Neuronal stem cell (in vitro differentiated cells): Measurements from ENCODE around the gene LRRC75A.

ENCODE experiments used
- DNase-seq: peaks from one replicate; pipeline ENCODE4 v3.0.0-alpha.2; 2013; ENCODE audit warnings: low spot score
- H2AFZ ChIP-seq: one replicate; pipeline ENCODE4 v1.6.1; 2013; ENCODE audit warnings: mild to moderate bottlenecking, low read length, inconsistent platforms
- H2AK5ac ChIP-seq: 2 replicates; pipeline ENCODE4 v1.6.1; 2013; ENCODE audit warnings: low read depth, mild to moderate bottlenecking, inconsistent platforms, low read length, moderate library complexity, mixed read lengths
- H2BK120ac ChIP-seq: 2 replicates; pipeline ENCODE4 v1.6.1; 2013; ENCODE audit warnings: low read depth, mild to moderate bottlenecking, inconsistent platforms, low read length, moderate library complexity, mixed read lengths
- H2BK12ac ChIP-seq: one replicate; pipeline ENCODE4 v1.6.1; 2013; ENCODE audit warnings: low read length, inconsistent platforms
- H2BK15ac ChIP-seq: 2 replicates; pipeline ENCODE4 v1.6.1; 2013; ENCODE audit warnings: mild to moderate bottlenecking, low read length, inconsistent platforms, mixed read lengths
- H2BK5ac ChIP-seq: one replicate; pipeline ENCODE4 v1.6.1; 2013; ENCODE audit warnings: inconsistent platforms, mild to moderate bottlenecking, low read length, moderate library complexity
- H3K14ac ChIP-seq: one replicate; pipeline ENCODE4 v1.6.1; 2013; ENCODE audit warnings: low read length, inconsistent platforms
- H3K18ac ChIP-seq: 2 replicates; pipeline ENCODE4 v1.6.1; 2013; ENCODE audit warnings: low read length, inconsistent platforms
- H3K23ac ChIP-seq: 2 replicates; pipeline ENCODE4 v1.6.1; 2013; ENCODE audit warnings: low read depth, mild to moderate bottlenecking, mixed read lengths, low read length, inconsistent platforms; ENCODE audit not compliant: poor library complexity
- H3K27ac ChIP-seq: replicated peaks from 3 replicates; pipeline ENCODE4 v1.5.1; 2013; ENCODE audit warnings: low read length, inconsistent platforms
- H3K27me3 ChIP-seq, 3 experiments: 2 replicates each; pipeline ENCODE4 v1.6.1; 2013; ENCODE audit warnings: low read length in 3 of 3, mild to moderate bottlenecking in 2 of 3, inconsistent platforms in 1 of 3, low read depth in 1 of 3, mixed read lengths in 1 of 3, moderate library complexity in 1 of 3; ENCODE audit not compliant: control insufficient read depth in 3 of 3, insufficient read depth in 3 of 3
- H3K36me3 ChIP-seq, 2 donors: replicated peaks in 1 of 2; 2 replicates each; pipeline ENCODE4 v1.6.1; 2013; ENCODE audit warnings: low read length in 2 of 2; ENCODE audit not compliant: control insufficient read depth in 2 of 2, insufficient read depth in 2 of 2
- H3K4ac ChIP-seq: 2 replicates; pipeline ENCODE4 v1.6.1; 2013; ENCODE audit warnings: inconsistent platforms, mild to moderate bottlenecking, low read length, moderate library complexity
- H3K4me1 ChIP-seq, 2 donors: 1 replicate in 1 of 2; 2 replicates in 1 of 2; pipeline ENCODE4 v1.6.1; 2013; ENCODE audit warnings: low read length in 2 of 2, low read depth in 1 of 2; ENCODE audit not compliant: control insufficient read depth in 2 of 2, insufficient read depth in 1 of 2
- H3K4me2 ChIP-seq: one replicate; pipeline ENCODE4 v1.6.1; 2013; ENCODE audit warnings: mild to moderate bottlenecking, low read length, inconsistent platforms; ENCODE audit not compliant: insufficient read depth, poor library complexity, severe bottlenecking
- H3K4me3 ChIP-seq, 2 donors: 2 replicates each; pipeline ENCODE4 v1.5.1; 2013; ENCODE audit warnings: low read length in 2 of 2, mild to moderate bottlenecking in 2 of 2, inconsistent platforms in 1 of 2, moderate library complexity in 1 of 2
- H3K79me1 ChIP-seq: one replicate; pipeline ENCODE4 v1.6.1; 2013; ENCODE audit warnings: low read depth, mild to moderate bottlenecking, inconsistent platforms, low read length, moderate library complexity
- H3K9ac ChIP-seq: one replicate; pipeline ENCODE4 v1.6.1; 2013; ENCODE audit warnings: mild to moderate bottlenecking, low read depth, low read length, inconsistent platforms; ENCODE audit not compliant: poor library complexity
- H3K9me3 ChIP-seq, 2 donors: replicated peaks in 1 of 2; 2 replicates each; pipeline versions ENCODE3 to v1.6.1; 2013; ENCODE audit warnings: low read length in 2 of 2, mild to moderate bottlenecking in 2 of 2, inconsistent platforms in 1 of 2, low read depth in 1 of 2, mixed read lengths in 1 of 2, moderate library complexity in 1 of 2; ENCODE audit not compliant: control insufficient read depth in 2 of 2, insufficient read depth in 1 of 2
- H4K8ac ChIP-seq: one replicate; pipeline ENCODE4 v1.6.1; 2013; ENCODE audit warnings: low read depth, mild to moderate bottlenecking, inconsistent platforms, low read length, moderate library complexity
- H4K91ac ChIP-seq: one replicate; pipeline ENCODE4 v1.6.1; 2013; ENCODE audit warnings: low read length, low read depth, mild to moderate bottlenecking, inconsistent platforms; ENCODE audit not compliant: poor library complexity
- WGBS, 2 donors: extraction: QIAGEN DNeasy Blood & Tissue Kit; methylation state at CpG; one replicate each; pipeline ENCODE4 v1.1.7; 2013; ENCODE audit warnings: missing lambda C conversion rate in 2 of 2, mixed read lengths in 1 of 2; ENCODE audit not compliant: insufficient read length in 2 of 2, insufficient replicate concordance in 1 of 2; ENCODE audit errors: extremely low coverage in 2 of 2; 5-methylcytosine and 5-hydroxymethylcytosine counted together

Gene LRRC75A

DNA sequence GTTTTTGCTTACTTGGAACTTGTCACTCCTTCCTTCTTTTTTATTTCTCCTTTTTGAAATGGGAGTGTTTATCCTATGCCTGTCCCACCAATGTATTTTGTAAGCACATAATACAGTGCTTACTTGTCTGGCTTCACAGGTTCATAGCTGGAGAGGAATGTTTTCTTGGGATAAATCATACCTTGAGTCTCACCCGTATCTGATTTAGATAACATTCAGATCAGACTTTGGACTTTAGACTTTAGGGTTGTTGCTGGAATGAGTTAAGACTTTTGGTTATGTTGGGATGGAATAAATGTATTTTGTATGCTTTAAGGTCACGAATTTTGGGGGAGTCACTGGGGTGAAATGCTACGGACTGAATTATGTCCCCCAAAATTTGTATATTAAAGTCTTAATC lies 13.0 kb upstream of the LRRC75A start:
- no peak for DNase-seq
- Histone ChIP-seq H3K9me3 (no peaks in the 10 kb centered on the region), H3K18ac (no peak overlapping the region), H2BK12ac (no peak overlapping the region), H2AFZ (no peak overlapping the region), H2BK120ac (no peak overlapping the region), H3K27ac (no peak overlapping the region), H3K27me3 (no peaks in the 10 kb centered on the region), H2BK15ac (no peak overlapping the region), H4K91ac (no peak overlapping the region), H3K4me3 (no peak overlapping the region), H3K4me2 (no peak overlapping the region), H2BK5ac (no peak overlapping the region), H3K14ac (no peak overlapping the region), H3K23ac (no peak overlapping the region), H4K8ac (no peak overlapping the region), H3K36me3 (no peaks in the 10 kb centered on the region), H3K4ac (no peak overlapping the region), H2AK5ac (no peak overlapping the region), H3K9ac (no peak overlapping the region), H3K79me1 (no peaks in the 10 kb centered on the region), H3K4me1 (no peaks in the 10 kb centered on the region)
- WGBS, 2 donors, result 100% methylated on average over 1 of the region's 3 CpGs; no CpG with 5 or more reads in 1 of the 2 donors

DNA sequence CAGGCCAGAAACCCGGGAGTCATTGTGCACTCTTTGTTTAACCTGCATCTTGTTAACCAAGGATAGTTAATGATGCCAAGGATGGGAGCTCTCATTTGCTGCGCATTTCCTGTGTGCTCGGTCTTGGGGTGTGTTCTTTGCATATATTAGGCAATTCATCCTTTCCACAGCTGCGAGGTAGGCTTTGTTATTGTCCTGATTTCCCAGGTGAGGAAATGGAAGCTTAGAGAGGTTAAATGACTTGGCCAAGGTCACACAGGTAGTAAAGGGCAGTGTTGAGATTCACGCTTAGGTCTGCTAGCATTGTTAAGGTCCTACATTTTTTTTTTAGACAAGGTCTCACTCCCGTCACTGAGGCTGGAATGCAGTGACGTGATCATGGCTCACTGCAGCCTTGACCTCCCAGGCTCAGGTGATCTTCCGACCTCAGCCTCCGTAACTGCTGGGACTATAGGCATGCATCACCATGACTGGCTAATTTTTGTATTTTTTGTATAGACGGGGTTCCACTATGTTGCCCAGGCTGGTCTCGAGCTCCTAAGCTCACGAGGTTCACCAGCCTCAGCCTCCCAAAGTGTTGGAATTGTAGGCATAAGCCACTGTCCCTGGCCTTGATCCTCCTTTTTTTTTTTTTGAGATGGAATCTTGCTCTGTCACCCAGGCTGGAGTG lies 5.0 kb upstream of the LRRC75A start:
- Histone ChIP-seq H3K27me3 (peaks cover 0 to 47% (median 5%) of the 10 kb centered on the region in 3 experiments), H3K9me3 (no peaks in the 10 kb centered on the region), H3K36me3 (no peaks in the 10 kb centered on the region), H3K4ac (no peak overlapping the region), H2BK5ac (no peak overlapping the region), H4K91ac (no peak overlapping the region), H2BK15ac (no peak overlapping the region), H3K9ac (no peak overlapping the region), H2BK12ac (no peak overlapping the region), H3K4me2 (no peak overlapping the region), H3K14ac (no peak overlapping the region), H2AFZ (no peak overlapping the region), H3K79me1 (no peaks in the 10 kb centered on the region), H2BK120ac (no peak overlapping the region), H3K23ac (no peak overlapping the region), H3K27ac (no peak overlapping the region), H3K4me1 (peaks cover 0 to 4% of the 10 kb centered on the region in 2 donors), H3K18ac (no peak overlapping the region), H3K4me3 (no peak overlapping the region), H4K8ac (no peak overlapping the region), H2AK5ac (no peak overlapping the region)
- no peak for DNase-seq
- WGBS, 2 donors, result no CpG with 5 or more reads among the region's 12 CpGs

DNA sequence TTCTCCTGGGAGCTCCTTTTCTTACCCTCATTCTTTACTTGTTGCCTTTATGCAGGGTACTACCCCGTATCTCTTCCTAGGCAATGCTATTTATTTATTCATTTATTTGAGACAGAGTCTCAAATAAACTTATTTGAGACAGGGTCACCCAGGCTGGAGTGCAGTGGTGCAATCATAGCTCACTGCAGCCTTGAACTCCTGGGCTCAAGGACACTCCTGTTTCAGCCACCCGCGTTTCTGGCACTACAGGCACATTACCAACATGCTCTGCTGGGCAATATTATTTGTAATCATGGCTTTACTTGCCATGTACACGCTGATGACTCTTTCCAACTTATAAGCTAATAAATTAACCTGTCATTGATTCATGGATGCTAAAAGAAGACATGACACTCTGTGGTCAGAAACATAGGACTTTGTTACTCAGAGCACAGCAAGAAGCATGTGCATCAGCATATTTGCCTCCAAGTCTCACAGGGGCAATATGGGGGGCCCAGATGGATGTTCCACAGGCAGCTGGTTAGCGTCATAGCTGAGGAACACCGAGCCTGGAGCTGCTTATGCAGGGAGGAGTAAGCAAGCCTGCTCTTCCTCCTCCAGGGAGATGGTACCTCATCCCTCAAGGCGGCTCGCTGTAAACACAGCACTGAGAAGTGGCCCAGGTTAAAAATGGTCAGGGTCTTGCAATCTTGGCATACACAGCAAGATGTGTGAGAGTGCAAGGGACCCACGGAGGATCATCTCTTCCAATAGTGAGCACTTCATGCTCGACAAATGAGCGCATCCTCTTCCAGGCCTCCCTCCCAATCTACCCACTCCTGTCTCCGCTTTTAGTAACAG lies 4.2 kb upstream of the LRRC75A start:
- DNase-seq, result no peak
- no CpG with 5 or more reads among the region's 12 CpGs for WGBS, 2 donors
- Histone ChIP-seq H3K18ac (no peak overlapping the region), H2AK5ac (no peak overlapping the region), H2BK5ac (no peak overlapping the region), H3K36me3 (no peaks in the 10 kb centered on the region), H2BK12ac (no peak overlapping the region), H3K4me1 (peaks cover 1 to 5% of the 10 kb centered on the region in 2 donors), H3K27ac (no peak overlapping the region), H3K14ac (no peak overlapping the region), H3K27me3 (peaks cover 0 to 47% (median 7%) of the 10 kb centered on the region in 3 experiments), H4K8ac (no peak overlapping the region), H3K4me2 (no peak overlapping the region), H3K23ac (no peak overlapping the region), H2AFZ (no peak overlapping the region), H3K9ac (no peak overlapping the region), H4K91ac (no peak overlapping the region), H3K79me1 (no peaks in the 10 kb centered on the region), H2BK15ac (no peak overlapping the region), H2BK120ac (no peak overlapping the region), H3K9me3 (no peaks in the 10 kb centered on the region), H3K4me3 (no peak overlapping the region), H3K4ac (no peak overlapping the region)

- Histone ChIP-seq H2BK5ac (no peak overlapping the region), H3K4me2 (no peak overlapping the region), H2BK120ac (no peak overlapping the region), H2AFZ (no peak overlapping the region), H4K8ac (no peak overlapping the region), H3K14ac (no peak overlapping the region), H3K27ac (no peak overlapping the region), H4K91ac (no peak overlapping the region), H3K9me3 (no peaks in the 10 kb centered on the region), H2BK15ac (no peak overlapping the region), H3K9ac (no peak overlapping the region), H2AK5ac (no peak overlapping the region), H3K36me3 (no peaks in the 10 kb centered on the region), H2BK12ac (no peak overlapping the region), H3K27me3 (peaks cover 0 to 53% (median 13%) of the 10 kb centered on the region in 3 experiments), H3K79me1 (no peaks in the 10 kb centered on the region), H3K4ac (no peak overlapping the region), H3K4me1 (peaks cover 7 to 10% of the 10 kb centered on the region in 2 donors), H3K23ac (no peak overlapping the region), H3K4me3 (no peak overlapping the region), H3K18ac (no peak overlapping the region)
- DNase-seq, result no peak
- no CpG with 5 or more reads among the region's 4 CpGs for WGBS, 2 donors
These were observed 3.6 kb upstream of the LRRC75A start for GRCh38 chr17:16495561-16495960.
